Panc1 (cell line): ENCODE measurements around the gene KCNQ2. TPM values are rescaled to one million over a fixed set of nuclear protein-coding genes. Genes with fewer than 3 reads are reported as not detected.

ENCODE experiments used
- ATAC-seq: fragments of 200-7000 bp; cut with Tn5 transposase; 2 replicates; pipeline ENCODE4 v1.9.1; 2020; ENCODE audit warnings: mild to moderate bottlenecking, moderate library complexity
- BruUV-seq: library from RNA; stranded (reverse); fragments of 400-500 nt; replicated peaks from 2 replicates; lab custom pipeline; 2021; lab: Mats Ljungman, UMichigan
- CTCF ChIA-PET: fragments of 300-600 bp; sonication (Branson Sonifier 250); formaldehyde crosslinking; loops from one replicate; lab custom pipeline; 2022; ENCODE audit warnings: antibody characterized with exemption; lab: Charles Lee
- POLR2A ChIA-PET: fragments of 300-600 bp; sonication (Branson Sonifier 250); formaldehyde crosslinking; loops from one replicate; lab custom pipeline; 2022; ENCODE audit warnings: antibody characterized with exemption; lab: Charles Lee
- DNase-seq: peaks from one replicate; pipeline ENCODE4 v3.0.0-alpha.2; 2010; ENCODE audit warnings: low read depth, low spot score
- H3K27ac ChIP-seq: 2 replicates; pipeline ENCODE4 v1.5.1; 2011; ENCODE audit warnings: mild to moderate bottlenecking, low read length, inconsistent platforms
- H3K27me3 ChIP-seq: fragments of 200-500 bp; sonication (Bioruptor generic); 2 replicates; pipeline ENCODE4 v1.6.0; 2014; ENCODE audit warnings: low read length, inconsistent platforms; ENCODE audit not compliant: control insufficient read depth, insufficient read depth
- H3K36me3 ChIP-seq: fragments of 200-500 bp; sonication (Bioruptor generic); 2 replicates; pipeline ENCODE4 v1.5.1; 2014; ENCODE audit warnings: inconsistent platforms, mild to moderate bottlenecking, low read length, moderate library complexity; ENCODE audit not compliant: control insufficient read depth, insufficient read depth
- H3K4me1 ChIP-seq: 2 replicates; pipeline ENCODE4 v1.5.1; 2011; ENCODE audit warnings: inconsistent platforms, mild to moderate bottlenecking, low read length, moderate library complexity; ENCODE audit not compliant: control insufficient read depth, insufficient read depth
- H3K4me3 ChIP-seq, 2 experiments: 2 replicates each; pipeline ENCODE4 v1.5.1; 2011 to 2012; ENCODE audit warnings: low read depth in 2 of 2, low read length in 2 of 2, mild to moderate bottlenecking in 2 of 2, inconsistent platforms in 1 of 2, moderate library complexity in 1 of 2
- H3K9me3 ChIP-seq: fragments of 200-500 bp; sonication (Bioruptor generic); 2 replicates; pipeline ENCODE4 v1.5.1; 2014; ENCODE audit warnings: low read depth, mild to moderate bottlenecking, inconsistent platforms, low read length, moderate library complexity; ENCODE audit not compliant: control insufficient read depth, insufficient read depth
- CTCF ChIP-seq: fragments of 450-650 bp; IDR thresholded peaks from 2 replicates; pipeline ENCODE4 v1.5.1; 2017; ENCODE audit warnings: mild to moderate bottlenecking
- POLR2AphosphoS5 ChIP-seq: IDR thresholded peaks from 2 replicates; pipeline ENCODE4 v1.6.1; 2012; ENCODE audit warnings: mild to moderate bottlenecking, low read depth, low read length, moderate library complexity
- REST ChIP-seq, 2 experiments: IDR thresholded peaks; 2 replicates each; pipeline ENCODE4 v1.6.1; 2011 to 2012; ENCODE audit warnings: low read depth in 2 of 2, control low read depth in 1 of 2, low read length in 1 of 2, mild to moderate bottlenecking in 1 of 2, moderate library complexity in 1 of 2; ENCODE audit not compliant: insufficient read depth in 1 of 2
- SIN3A ChIP-seq: IDR thresholded peaks from 2 replicates; pipeline ENCODE4 v1.6.1; 2012; ENCODE audit warnings: low read depth, mild to moderate bottlenecking, low read length, moderate library complexity, borderline replicate concordance; ENCODE audit not compliant: insufficient read depth
- TCF7L2 ChIP-seq: IDR thresholded peaks from 2 replicates; pipeline ENCODE4 v1.6.1; 2011; ENCODE audit warnings: mild to moderate bottlenecking, low read depth, low read length, inconsistent platforms
- in situ Hi-C: cut with HindIII; loops from 2 replicates; pipeline ENCODE4 v1.10.0; 2016; ENCODE audit warnings: low sequenced_read_pairs, low pct_unique_long_range_greater_than_20kb
- intact Hi-C: fragments of 100-400 bp; cut with micrococcal nuclease; formaldehyde crosslinking; loops from one replicate; pipeline ENCODE4 v1.10.0; 2022; ENCODE audit not compliant: unreplicated experiment
- total RNA-seq: library from RNA; stranded (reverse); gene quantifications from one replicate; pipeline ENCODE4 v1.2.1, GENCODE V29; 2021; ENCODE audit not compliant: unreplicated experiment

KCNQ2 gene
- total RNA-seq, 1 experiment from 2014 or later = 19.4 TPM

GRCh38 chr20:63496596-63497120, 24.2 kb upstream of the KCNQ2 start:
- intact Hi-C loops = no loop called here
- no peaks in the 10 kb centered on the region for H3K27me3 ChIP-seq
- POLR2A ChIA-PET = no interaction called here

More at GRCh38 chr20:63496596-63497120, 24.2 kb upstream of the KCNQ2 start:
- in situ Hi-C loops = no loop called here
- TF ChIP-seq POLR2AphosphoS5 = no peak
- no peak for TF ChIP-seq SIN3A
- TF ChIP-seq REST (IDR thresholded peaks at IDR 0.05; ENCODE audit: insufficient read depth in 1 of 2, low read depth in 2 of 2, low read length in 1 of 2) = no peak
- TF ChIP-seq TCF7L2 = no peak
- TF ChIP-seq CTCF = no peak
- Histone ChIP-seq H3K27ac (peak overlapping the region; percentile 66), H3K4me3 (peak overlapping the region; percentile 17 to 68; a peak in 3 of 4 replicates), H3K36me3 (no peaks in the 10 kb centered on the region; the same call in 1 of the 2 replicates), H3K9me3 (no peaks in the 10 kb centered on the region), H3K4me1 (peaks cover 16% of the 10 kb centered on the region)
- DNase-seq (no peak), ATAC-seq (peak; percentile 56)
- CTCF ChIA-PET = interaction anchor here (0.5 to 1.2 kb wide), 3 partner anchors 22 to 173 kb away, joined by 3 to 4 read pairs (median 3); no protein-coding TSS in a partner anchor
- no TSS peak for BruUV-seq
